ENCODE results near the gene KLF13.
"Not testable (repeated sequence)": the region's sequence is repeated elsewhere in the genome, so short reads cannot be mapped to it uniquely, and the experiment has no call there.

Gene KLF13

DNA sequence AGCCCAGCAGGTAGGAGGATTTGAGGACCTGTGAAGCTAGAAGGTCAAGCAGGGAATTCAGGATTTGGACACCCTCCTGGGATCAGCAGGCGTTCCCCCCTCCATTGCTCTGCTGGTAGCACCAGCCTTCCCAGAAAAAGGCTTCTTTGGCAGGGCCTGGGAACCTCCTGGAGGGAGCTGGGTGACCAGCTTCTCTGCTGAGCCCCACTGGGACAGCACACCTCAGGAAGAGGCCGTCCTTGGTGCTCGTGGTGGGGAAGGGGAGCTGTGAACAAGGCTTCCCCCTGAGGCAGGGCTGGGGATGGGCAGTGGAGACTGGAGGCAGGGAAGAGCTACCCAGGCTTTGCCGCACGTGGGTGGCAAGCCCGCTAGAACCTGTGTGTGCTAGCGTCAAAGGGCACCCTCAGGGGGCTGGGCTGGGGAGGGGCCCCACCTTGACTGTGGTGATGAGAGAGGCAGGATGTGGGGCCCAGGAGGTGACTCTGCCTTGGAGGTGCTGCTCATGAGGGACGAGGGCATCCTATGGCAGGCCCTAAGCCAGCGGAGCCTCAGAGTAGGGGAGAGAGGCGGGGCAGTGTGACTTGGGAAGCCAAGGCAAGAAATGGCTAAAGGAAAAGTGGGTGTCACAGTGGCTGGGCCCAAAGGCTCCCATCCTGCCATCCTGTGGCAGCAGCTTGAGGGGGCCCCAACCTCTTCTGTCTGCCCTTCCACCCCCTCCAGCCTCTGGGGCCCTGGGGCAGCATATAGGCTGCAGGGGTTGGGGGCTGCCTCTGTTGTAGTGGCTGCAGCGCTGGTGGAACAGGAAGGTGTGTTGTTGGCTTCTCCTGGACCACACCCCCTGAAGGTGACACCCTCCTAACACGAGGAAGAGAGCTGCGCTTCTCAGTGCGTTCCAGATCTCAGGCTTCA is 20.7 kb downstream of the KLF13 start:
- peak; percentile 64 to 90 (median 80) for DNase-seq

DNA sequence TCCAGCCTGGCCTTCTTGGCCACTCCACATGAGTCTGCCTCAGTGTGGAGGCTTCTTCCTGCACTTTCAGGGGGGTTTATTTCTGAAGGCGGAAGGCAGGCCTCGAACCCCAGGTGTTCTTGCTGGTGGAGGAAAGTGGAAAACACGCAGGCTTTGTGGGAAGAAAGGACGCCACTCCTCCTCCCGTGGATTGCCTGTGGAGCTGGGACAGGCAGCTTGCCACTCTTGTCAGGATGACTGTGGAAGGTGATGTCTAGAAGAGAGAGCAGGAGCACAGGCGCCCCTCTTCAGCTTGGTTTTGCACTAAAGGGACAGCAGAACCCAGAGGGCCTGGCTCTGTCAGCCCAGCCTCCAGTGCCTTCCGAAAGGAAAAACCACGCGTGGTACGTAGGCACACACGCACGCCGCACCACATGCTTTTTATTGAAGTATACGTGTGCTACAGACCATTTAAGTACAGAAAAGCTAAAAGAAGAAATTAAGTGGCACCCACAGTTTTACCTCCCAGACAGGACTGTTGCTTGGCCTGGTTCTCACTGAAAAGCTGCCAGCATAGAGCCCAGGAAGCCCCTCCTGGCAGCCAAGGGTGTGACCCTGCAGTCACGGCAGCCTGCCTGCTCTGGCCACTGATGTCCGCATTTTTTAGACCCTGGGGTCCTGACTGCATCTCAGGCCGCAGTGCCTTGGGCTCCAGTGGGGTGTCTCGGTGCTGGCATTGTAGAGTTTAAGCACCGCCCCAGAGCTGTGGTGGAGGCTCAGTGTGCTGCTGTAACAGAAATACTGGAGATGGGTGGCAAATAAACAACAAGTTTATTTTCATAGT is 21.6 kb downstream of the KLF13 start:
- no peak for DNase-seq

DNA sequence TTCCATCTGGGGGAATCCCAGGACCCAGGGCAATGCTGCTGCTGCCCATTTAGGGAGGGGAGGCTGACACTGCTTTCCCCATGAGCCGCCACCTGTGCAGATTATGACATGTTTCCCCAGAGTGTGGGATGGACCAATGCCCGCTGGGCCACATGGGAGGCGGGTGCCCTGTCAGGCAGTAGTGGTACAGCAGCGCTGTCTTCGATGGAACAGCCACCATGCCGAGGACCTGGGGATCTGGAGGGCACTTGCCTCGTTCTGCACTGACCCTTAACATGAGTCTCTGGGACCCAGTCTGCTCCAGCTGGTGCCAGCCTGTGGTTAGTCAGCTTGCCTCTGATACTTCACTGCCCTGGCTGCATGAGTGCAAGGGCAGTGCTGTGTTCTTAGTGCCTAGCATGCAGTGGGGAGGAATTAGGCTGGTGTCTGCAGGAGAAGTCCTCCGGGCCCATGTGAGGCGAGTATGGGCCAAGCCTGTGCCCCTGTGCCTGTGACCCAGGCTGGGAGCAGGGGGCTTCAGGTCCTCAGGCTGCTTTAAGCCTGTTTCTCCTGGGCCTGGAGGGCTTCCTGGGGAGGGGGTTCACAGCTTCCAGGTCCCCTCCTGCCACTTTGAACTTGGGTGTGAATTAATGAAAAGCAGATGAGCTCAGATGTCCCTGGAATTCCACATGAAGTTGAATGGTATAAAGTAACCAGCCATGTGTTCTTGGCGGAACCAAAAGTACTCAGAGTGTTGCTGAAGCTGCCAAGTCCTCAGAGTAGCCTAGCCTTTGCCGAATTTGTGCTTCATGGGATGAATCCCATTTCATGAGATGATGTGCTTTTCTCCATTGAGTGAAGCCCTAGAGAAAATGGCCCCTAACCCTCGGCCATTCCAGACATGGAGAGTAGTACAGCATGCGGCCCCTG is 22.9 kb downstream of the KLF13 start:
- DNase-seq, result no peak

DNA sequence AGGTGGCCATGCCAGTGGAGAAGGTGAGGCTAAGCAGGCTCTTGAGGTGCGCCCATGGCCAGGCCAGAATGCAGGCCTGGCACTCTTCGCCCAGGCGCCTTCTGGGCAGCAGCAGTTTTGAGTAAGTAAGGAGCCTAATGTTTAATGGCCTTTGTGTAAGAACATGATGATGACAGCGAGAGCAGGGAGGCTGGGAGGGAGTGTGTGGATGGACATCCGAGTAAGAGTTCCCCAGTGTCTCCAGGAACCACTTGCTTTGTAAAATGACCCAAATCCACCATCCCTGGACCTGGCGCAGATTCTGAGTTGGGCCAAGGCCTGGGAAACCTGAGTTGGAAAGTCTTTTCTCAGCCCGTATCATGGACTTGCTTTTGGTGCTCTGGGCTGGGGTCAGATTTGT is 24.1 kb downstream of the KLF13 start:
- no peak for DNase-seq

DNA sequence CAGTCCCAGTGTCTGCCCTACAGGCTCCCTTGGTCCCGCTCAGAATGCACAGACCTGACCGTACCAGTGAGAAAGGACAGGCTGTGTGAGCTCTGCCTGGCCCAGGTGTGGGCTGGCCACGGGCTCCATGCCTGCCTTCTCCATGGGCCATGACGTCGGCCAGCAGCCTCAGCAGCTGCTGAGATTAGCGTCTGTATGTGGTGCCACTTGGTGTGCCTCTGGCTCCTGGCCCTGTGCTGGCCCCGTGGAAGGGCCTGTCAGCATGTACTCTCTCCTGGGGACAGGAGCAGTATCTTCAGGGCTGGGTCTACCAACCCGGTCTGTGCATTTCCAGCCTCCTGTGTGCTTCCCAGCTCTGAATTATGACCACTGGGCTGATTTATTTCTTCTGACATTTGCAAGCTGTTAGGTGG is 25.7 kb downstream of the KLF13 start:
- DNase-seq, result no peak

DNA sequence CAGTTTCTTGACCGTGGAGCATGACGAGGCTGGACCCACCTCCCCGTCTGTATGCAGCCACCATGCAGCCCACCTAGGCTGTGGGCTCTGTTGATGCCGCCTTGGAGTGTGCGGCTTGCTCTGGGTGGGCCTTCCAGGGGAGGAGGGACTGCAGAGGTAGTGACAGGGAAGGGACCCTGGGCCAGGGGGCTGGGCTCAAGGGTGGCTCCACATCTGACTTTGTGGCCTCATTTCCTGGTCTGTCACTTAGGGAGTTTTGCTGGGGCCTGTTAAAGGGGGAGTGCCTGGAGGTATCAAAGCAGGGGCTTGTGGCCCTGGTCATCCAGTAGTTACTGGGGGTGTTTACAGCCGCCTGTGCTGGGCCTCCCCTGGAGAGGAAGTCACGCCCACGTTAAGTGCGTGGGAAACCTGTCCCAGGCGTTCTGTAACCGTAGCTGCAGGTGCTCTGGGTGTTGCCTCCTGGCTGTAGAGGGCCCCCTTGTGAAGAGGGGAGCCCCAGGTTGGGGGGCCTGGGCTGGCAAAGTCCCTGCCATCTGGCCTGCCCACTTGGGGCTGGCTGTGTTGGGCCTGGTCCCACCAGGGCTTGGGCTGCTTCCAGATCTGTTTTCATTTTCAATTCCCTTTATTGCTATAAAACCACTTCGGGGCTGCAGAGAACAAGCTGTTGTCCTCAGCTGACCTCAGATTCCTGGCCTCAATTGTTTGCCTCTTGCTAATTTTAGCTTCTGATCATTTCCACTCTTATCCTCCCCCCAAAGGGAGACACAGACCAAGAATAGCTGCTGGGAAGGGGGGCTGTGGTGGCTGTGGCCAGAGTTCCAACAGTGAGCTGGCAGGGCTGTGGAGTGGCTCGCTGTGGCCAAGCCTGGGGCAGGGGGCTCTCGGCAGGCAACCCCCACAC is 26.5 kb downstream of the KLF13 start:
- DNase-seq, result peak; percentile 39 to 62 (median 50)

DNA sequence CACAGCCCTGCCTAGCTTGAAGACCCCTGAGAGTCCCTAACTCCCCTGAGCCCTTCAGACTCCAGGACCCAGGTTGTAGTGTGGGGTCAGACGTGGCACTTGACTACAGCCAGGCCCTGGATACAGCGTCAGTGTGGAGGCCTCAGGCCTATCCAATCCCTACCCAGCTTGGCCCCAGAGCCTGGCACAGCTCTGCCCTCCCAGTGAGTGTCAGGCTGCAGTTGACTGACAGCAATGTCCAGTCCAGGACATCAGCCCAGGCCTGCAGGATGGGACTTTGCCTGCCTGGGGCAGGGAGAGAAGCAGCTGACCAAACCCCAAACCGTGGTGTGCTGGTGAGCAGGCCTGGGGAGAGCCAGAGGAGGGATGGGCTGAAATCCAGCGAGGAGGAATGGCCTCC is 27.3 kb downstream of the KLF13 start:
- DNase-seq, result no peak

DNA sequence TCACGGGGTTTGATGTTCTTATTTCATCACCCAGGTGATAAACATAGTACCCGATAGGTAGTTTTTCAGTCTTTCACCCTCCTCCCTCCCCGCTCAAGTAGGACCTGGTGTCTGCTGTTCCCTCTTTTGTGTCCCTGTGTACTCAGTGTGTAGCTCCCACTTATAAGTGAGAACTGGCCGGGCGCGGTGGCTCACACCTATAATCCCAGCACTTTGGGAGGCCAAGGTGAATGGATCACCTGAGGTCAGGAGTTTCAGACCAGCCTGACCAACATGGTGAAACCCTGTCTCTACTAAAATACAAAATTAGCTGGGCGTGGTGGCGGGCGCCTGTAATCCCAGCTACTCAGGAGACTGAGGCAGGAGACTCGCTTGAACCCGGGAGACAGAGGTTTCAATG is 29.5 kb downstream of the KLF13 start:
- not testable (repeated sequence) for DNase-seq

DNA sequence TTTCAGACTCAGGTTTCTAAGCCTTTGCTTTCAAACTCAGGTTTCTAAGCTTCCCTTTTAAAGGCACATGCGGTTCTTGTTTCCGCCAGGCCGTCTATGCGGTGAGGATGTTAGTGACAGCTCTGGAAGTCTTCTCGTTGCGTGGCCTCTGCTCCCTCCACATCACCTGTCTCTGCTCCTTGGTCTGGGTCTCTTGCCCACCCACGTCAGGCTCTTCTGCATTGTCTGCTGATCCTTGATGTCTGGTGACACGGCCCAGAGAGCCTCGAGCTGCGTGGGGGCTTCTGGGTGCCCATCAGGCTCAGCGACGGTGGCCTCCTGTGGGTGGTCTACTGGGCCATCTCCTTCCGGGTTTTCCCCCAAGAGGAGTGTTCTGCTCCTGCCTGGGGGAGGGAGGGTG is 30.5 kb downstream of the KLF13 start:
- peak; percentile 17 to 61 (median 44) for DNase-seq

DNA sequence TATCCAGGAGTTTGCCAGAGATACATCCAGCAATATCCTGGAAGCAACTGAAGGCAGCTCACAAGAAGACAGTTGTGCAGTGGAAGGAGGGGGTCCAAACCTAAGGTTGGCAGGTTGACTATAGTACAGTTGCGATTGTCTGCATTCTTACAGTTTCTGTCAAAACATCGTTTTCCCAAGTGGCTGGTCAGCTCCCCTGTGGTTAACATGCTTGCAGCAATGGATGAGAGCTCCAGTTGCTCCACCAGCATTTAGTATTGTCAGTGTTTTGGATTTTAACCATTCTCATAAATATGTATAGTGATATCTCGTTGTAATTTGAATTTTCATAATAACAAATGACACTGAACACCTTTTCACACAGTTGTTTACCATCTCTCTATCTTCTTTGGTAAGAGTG is 31.5 kb downstream of the KLF13 start:
- no peak for DNase-seq

DNA sequence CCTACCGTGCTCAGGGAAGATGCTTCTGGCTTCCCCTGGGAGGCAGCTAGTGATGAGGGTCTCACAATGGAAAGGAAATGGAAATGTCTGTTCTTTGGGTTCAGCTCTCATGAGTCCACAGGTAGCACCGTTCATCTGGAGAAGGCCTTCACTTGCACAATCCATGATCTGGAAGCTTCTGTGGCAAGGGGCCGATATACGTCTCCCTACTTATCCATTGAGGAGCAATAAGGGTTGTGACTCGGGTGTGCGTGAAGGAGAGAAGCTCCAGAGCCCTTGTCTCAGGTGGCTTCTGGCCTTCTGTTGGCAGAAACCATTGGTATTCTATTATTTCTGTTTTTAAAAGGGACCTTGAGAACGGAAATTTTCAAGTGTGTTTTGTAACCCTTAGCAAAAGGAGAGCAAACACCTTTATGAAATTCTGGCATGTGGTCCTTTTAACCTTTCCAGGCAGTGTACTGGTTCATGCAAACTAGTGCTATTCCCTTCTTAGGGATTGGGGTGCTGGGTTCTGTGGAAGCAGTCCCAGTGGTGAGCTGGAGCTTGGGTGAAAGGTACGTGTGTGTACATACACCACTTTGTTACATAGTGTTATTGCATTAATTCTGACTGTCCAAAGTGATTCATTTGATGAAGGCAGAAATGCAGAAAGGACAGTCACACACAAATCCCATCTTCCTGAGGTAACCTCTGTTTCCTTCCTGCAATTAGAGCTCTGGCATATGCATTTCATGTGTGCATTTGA is 32.5 kb downstream of the KLF13 start:
- DNase-seq, result no peak

DNA sequence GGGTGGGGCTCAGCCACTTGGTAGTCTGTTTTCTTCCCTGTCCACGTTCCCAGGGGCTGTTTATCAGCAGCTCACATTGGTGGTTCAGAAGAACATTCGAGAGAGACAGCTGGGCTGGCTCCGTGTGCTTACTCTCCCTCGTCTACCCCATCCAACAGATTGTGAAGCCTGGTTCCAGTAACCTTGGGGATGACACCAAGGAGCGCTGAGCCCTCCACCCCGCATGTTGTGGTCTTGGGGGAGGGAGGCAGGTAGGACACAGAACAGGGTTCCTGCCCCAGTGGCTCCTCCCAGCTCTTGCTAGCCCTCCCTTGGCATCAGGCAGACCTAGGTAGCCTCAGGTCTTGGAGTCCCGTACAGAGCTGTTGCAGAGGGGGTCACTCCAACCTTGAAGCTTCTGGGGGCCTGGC is 33.1 kb downstream of the KLF13 start:
- DNase-seq, result no peak

DNA sequence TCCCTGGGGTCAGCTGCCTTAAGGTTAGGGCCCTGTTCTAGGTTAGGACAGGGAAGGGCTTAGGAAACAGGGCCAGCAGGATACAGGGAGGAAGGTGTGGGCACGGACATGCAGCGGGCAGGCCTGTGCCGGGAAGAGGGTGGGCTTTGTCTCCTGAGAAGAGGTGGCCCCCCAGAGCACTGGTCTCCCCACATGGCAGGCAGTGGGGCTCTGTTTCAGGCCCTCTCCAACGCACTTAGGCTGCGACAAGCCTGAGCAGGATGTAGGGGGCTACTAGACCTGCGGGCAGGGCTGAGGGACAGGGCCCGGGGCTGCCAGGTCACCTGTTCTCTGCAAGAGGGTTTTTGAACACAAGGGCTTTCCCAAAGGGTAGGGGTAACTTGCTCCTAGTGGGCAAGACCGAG is 33.5 kb downstream of the KLF13 start:
- DNase-seq, result no peak

DNA sequence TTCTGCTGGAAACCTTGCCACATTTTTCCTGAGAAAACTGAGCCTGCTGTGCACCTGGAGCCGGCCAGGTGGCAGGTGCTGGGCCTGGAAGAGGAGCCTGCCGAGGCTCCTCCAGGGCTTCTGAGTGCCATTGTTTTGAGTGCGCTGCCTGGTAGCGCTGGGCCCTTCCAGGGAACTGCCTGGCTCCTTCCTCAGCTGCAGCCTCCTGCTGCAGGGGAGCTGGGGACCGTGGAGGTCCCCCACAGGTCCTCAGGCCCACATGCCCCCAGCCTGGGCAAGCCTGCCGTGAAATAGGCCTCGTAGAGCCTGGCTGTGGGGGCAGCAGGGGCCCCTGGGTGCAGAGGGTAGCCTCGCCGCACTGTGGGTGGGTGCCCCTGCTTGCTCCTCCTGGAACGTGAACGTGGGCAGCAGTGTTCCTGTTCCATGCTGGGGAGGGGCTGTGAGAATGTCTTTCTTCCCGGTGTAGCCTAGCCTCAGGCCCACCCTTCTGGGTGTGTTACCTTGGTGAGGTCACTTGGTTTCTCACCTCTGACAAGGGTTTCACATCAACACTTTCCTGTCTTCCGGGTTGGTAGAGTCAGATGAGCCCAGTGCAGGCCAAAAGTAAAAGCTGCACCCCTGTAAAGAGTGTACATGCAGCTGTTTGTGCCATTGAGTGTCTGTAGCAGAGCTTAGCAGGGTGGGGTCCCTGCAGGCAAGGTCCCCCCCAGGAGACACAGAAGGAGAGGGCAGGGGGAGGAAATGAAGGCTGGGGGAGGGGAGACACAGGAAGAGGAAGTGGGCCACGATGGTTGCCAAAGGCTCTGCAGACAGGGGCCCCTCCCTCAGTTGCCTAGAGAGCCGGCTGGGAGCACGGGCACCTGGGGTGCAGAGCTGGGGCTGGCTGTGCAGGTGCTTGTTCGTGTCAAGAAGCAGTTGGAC is 34.5 kb downstream of the KLF13 start:
- peak; percentile 72 to 98 (median 89) for DNase-seq

DNA sequence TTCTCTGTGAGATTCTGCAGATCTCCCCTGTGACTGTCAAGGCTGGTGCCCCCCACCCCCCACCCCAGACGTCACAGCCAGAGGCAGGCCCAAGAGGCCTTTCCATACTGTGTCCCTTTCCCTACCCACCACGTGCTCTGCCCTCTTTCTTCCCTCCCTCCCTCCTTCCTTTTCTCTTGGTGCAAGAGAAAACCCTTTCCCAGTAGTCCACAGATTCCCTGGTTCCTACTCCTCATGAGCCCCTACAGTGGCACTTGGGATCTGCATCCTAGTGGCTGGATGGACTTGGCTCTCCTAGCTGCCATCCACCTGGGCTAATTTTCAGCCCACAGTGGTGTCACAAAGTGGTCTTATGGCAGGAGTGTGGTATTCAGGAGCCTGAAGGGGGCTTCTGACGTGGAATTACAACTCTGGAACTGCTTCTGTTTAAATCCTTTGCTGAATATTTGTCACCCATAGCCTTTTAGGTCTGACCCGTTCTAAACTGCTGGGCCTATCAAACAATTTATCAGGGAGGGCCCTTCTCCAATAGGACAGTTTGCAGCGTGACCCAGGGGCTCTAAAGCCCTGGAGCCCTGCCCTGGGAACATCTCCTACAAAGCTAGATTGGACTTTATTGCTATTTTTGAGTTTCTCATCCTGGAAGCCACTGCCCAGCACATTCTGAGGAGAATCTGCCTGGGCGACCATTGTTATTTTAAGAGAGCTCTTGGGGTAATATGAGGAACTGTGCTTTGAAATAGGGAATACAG is 35.3 kb downstream of the KLF13 start:
- DNase-seq, result no peak

DNA sequence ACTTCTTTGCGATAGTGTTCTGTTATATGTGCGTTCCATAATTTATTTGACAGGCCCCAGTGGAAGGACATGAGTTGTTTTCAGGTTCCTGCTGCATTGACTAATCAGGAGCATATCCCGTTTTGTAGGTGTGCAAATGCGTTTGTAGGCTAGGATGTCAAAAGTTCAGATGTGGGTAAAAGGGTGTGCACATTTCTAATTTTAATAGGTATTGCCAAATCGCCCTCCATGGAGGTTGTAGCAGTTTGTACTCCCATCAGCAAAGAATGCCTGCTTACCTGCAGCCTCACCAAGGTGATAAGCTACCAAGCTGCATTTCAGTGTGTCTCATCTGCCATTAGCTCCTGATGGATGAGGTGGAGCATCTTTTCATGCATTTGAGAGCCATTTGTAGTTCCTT is 36.3 kb downstream of the KLF13 start:
- no peak for DNase-seq

DNA sequence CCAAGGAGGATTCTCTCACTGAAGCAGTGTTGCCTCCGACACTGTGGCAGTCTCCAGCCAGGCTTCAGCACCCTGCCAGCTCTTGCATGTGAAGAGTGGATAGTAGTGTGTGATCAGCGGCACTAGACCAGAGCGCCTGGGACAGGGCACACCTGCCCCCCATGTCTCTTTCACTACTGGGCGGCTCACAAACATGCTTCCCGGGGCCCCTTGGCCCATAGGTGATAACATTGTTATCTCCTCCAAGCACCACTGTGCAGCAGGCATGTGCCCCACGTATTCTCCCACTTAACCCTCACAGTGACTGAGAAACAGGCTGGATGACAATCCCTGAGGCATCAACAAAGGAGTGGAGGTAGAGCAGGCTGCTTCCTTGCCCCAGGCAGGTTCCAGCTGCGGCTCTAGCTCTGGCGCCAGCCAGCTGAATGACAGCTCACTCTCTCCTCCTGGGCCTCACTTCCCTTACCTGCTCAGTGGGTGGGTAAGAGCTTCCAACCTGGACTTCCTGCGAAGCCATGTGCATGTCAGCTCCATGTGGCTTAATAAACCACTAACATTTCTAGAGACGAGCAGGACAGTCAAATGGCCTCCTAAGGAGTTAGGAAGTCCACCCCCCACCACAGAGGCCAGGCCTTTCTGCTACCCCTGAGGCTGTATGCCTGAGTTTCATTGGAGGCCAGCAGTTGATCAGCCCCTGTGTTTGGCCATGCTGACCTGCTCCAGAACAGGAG is 37.8 kb downstream of the KLF13 start:
- no peak for DNase-seq

DNA sequence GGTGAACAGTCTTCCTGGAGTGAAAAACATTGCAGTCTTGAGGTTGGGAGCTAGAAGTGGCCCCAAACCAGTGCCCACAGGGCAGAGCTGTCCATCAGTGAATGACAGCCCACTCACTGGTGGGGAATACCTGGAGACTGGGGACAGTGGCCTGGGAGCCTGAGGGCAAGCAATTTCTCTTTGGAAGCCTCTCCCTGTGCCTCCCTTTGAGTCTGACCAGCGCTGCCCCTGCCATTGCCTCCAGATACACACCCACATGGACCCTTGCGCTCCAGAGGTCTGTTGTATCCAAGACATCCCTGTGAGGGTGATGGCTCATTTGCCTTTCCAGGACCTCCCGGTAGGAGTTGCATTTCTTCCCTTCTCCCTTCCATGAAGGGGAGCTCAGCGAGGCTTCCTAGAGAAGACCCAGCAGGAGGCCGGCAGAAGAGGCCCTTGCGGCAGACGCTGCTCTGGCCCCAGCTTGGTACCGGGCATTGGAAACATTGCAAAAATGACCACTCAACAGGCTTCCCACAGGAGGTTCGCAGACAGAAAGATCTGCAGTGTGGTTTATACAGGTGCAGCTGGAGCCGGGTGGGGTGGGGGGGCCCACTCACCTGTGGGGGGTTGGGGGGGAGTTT is 38.5 kb downstream of the KLF13 start:
- no peak for DNase-seq

Data from stimulated activated naive CD4-positive, alpha-beta T cell (primary cell).